Mononuclear cell (primary cell): ENCODE data around the gene CLIC4. TPM values are rescaled to one million over a fixed set of nuclear protein-coding genes. Genes with fewer than 3 reads are reported as not detected.
"Not testable (repeated sequence)": the region's sequence is repeated elsewhere in the genome, so short reads cannot be mapped to it uniquely, and the experiment has no call there.

ENCODE experiments used
- H3K27me3 ChIP-seq: 2 replicates; pipeline ENCODE4 v1.6.0; 2011; ENCODE audit warnings: low read length, control low read depth; ENCODE audit not compliant: insufficient read depth
- H3K4me1 ChIP-seq: 2 replicates; pipeline ENCODE4 v1.5.1; 2011; ENCODE audit warnings: mild to moderate bottlenecking, low read length, control low read depth; ENCODE audit not compliant: insufficient read depth
- H3K4me3 ChIP-seq: 2 replicates; pipeline ENCODE4 v1.5.1; 2011; ENCODE audit warnings: mild to moderate bottlenecking, low read length, moderate library complexity
- H3K9me3 ChIP-seq: 2 replicates; pipeline ENCODE4 v1.5.1; 2011; ENCODE audit warnings: low read depth, mild to moderate bottlenecking, control low read depth, low read length
- total RNA-seq: library from RNA; depleted of rRNA; stranded (reverse); fragments of >200 nt; gene quantifications from one replicate; pipeline ENCODE4 v1.2.3, GENCODE V29; 2012

Gene CLIC4
- total RNA-seq, 1 donor, result 42.8 TPM

- peaks cover 6% of the 10 kb centered on the region for H3K4me1 ChIP-seq
- H3K9me3 ChIP-seq, result no peaks in the 10 kb centered on the region
Measured at GRCh38 chr1:24752305-24752704, 7.1 kb downstream of the CLIC4 start.

GRCh38 chr1:24754229-24754628 is 9.0 kb downstream of the CLIC4 start:
- Histone ChIP-seq H3K9me3 (no peaks in the 10 kb centered on the region), H3K4me1 (no peaks in the 10 kb centered on the region), H3K4me3 (no peak overlapping the region), H3K27me3 (no peaks in the 10 kb centered on the region)

More at GRCh38 chr1:24752305-24752704, 7.1 kb downstream of the CLIC4 start:
- H3K4me3 ChIP-seq, result no peak overlapping the region
- no peaks in the 10 kb centered on the region for H3K27me3 ChIP-seq

GRCh38 chr1:24755323-24755722 is 10.1 kb downstream of the CLIC4 start:
- H3K4me1 ChIP-seq, H3K27me3 ChIP-seq, H3K9me3 ChIP-seq, H3K4me3 ChIP-seq: not testable (repeated sequence)

- no peaks in the 10 kb centered on the region for H3K4me1 ChIP-seq
- H3K4me3 ChIP-seq, result no peak overlapping the region
- H3K9me3 ChIP-seq, result no peaks in the 10 kb centered on the region
- no peaks in the 10 kb centered on the region for H3K27me3 ChIP-seq
Measured at GRCh38 chr1:24756395-24756794, 11.1 kb downstream of the CLIC4 start.

- H3K9me3 ChIP-seq, result no peaks in the 10 kb centered on the region
- no peak overlapping the region for H3K4me3 ChIP-seq
- H3K27me3 ChIP-seq, result no peaks in the 10 kb centered on the region
- H3K4me1 ChIP-seq, result peaks cover 17% of the 10 kb centered on the region
Measured at GRCh38 chr1:24759492-24759891, 14.2 kb downstream of the CLIC4 start.

GRCh38 chr1:24761582-24761981 is 16.3 kb downstream of the CLIC4 start:
- H3K9me3 ChIP-seq, result no peaks in the 10 kb centered on the region
- H3K4me3 ChIP-seq, result no peak overlapping the region
- H3K4me1 ChIP-seq, result peaks cover 28% of the 10 kb centered on the region
- no peaks in the 10 kb centered on the region for H3K27me3 ChIP-seq

GRCh38 chr1:24762133-24762676 is 17.0 kb downstream of the CLIC4 start:
- Histone ChIP-seq H3K27me3 (no peaks in the 10 kb centered on the region), H3K4me1 (peaks cover 28% of the 10 kb centered on the region), H3K9me3 (no peaks in the 10 kb centered on the region), H3K4me3 (no peak overlapping the region)

- peaks cover 28% of the 10 kb centered on the region for H3K4me1 ChIP-seq
- no peaks in the 10 kb centered on the region for H3K27me3 ChIP-seq
- H3K4me3 ChIP-seq, result no peak overlapping the region
Measured at GRCh38 chr1:24763671-24764070, 18.4 kb downstream of the CLIC4 start.

GRCh38 chr1:24764439-24764838 is 19.2 kb downstream of the CLIC4 start:
- Histone ChIP-seq H3K4me1 (peaks cover 29% of the 10 kb centered on the region), H3K9me3 (no peaks in the 10 kb centered on the region), H3K4me3 (no peak overlapping the region), H3K27me3 (no peaks in the 10 kb centered on the region)

More at GRCh38 chr1:24763671-24764070, 18.4 kb downstream of the CLIC4 start:
- no peaks in the 10 kb centered on the region for H3K9me3 ChIP-seq

GRCh38 chr1:24764848-24765247 is 19.6 kb downstream of the CLIC4 start:
- Histone ChIP-seq H3K27me3 (no peaks in the 10 kb centered on the region), H3K9me3 (no peaks in the 10 kb centered on the region), H3K4me3 (no peak overlapping the region)

GRCh38 chr1:24765308-24765988 is 20.2 kb downstream of the CLIC4 start:
- H3K4me1 ChIP-seq, result peaks cover 39% of the 10 kb centered on the region
- H3K9me3 ChIP-seq, result no peaks in the 10 kb centered on the region
- H3K4me3 ChIP-seq, result no peak overlapping the region
- H3K27me3 ChIP-seq, result no peaks in the 10 kb centered on the region

More at GRCh38 chr1:24764848-24765247, 19.6 kb downstream of the CLIC4 start:
- H3K4me1 ChIP-seq, result peaks cover 33% of the 10 kb centered on the region

GRCh38 chr1:24767351-24767750 is 22.1 kb downstream of the CLIC4 start:
- no peaks in the 10 kb centered on the region for H3K9me3 ChIP-seq
- no peak overlapping the region for H3K4me3 ChIP-seq
- H3K27me3 ChIP-seq, result no peaks in the 10 kb centered on the region
- H3K4me1 ChIP-seq, result peaks cover 32% of the 10 kb centered on the region

- H3K27me3 ChIP-seq, result no peaks in the 10 kb centered on the region
- H3K9me3 ChIP-seq, result no peaks in the 10 kb centered on the region
- peaks cover 22% of the 10 kb centered on the region for H3K4me1 ChIP-seq
- no peak overlapping the region for H3K4me3 ChIP-seq
Measured at GRCh38 chr1:24768873-24769605, 23.8 kb downstream of the CLIC4 start.

- Histone ChIP-seq H3K4me3 (no peak overlapping the region), H3K9me3 (no peaks in the 10 kb centered on the region), H3K27me3 (no peaks in the 10 kb centered on the region), H3K4me1 (peaks cover 22% of the 10 kb centered on the region)
Measured at GRCh38 chr1:24769656-24770651, 24.7 kb downstream of the CLIC4 start.
